SH-SY5Y (cell line): ENCODE measurements around the gene GCM1.

ENCODE experiments used
- GATA2 ChIP-seq: IDR thresholded peaks from 2 replicates; pipeline ENCODE4 v1.6.1; 2011; ENCODE audit warnings: mild to moderate bottlenecking, low read depth, low read length
- GATA3 ChIP-seq: IDR thresholded peaks from 2 replicates; pipeline ENCODE4 v1.6.1; 2011; ENCODE audit warnings: low read depth, mild to moderate bottlenecking, low read length, moderate library complexity

Gene GCM1

DNA sequence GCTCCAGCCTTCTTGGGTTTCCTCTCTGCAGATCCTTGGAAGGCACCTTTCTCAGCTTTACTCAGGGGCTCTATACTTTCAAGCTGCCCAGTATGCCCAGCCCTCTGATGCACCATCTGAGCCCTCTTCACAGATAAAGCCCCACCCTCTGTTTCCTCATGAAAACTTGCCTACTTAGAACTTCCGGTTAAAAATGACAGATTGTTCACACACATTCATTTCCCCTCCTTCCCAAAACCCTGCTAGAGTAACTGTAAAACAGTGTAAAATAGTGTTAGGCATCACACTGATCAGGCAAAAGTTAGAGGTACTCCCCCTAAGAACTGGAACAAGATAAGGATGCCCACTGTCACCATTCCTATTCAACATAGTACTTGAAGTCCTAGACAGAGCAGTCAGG lies 14.0 kb upstream of the GCM1 start:
- TF ChIP-seq GATA3 (no peak), GATA2 (no peak)

GRCh38 chr6:53161481-53162009 lies 12.9 kb upstream of the GCM1 start:
- TF ChIP-seq GATA2 (no peak), GATA3 (no peak)

DNA sequence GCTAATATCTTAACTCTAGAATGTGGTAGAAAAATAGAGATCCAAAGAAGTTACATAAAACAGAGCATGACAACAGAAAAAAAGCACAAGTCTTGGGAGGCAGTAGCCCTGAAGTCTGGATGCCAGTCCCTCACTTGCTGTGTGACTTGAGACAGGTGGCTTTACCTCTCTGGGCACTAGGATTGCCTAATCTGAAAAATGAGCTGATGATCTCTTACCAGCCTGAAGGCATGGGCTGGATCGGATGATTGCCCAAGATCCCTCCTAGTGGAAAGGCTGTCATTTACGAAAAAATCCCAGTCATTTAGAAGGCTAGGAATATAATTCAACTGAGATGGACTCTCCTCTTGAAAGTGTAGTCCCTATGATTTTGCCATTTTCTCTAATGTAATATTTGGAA lies 10.9 kb upstream of the GCM1 start:
- TF ChIP-seq GATA2, result no peak
- no peak for TF ChIP-seq GATA3

DNA sequence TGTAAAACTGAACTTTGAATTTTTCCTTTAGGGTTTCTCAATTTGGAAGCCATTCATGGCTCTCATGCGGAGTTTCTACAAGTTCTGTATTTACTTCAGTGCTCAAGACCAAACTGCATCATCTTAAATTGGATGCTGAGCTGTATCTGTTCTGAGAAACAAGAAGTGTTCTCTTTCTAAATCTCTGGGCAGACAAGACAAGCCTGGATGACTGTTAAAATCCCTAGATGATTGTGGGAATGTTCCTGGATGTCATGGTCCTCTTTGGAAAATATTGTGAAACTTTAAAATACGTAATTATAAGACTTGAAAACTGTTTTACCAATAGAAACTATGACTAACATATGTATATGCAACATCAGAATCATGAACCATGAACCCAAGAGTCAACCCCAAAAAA lies 6.2 kb upstream of the GCM1 start:
- TF ChIP-seq GATA3 (no peak), GATA2 (no peak)

GRCh38 chr6:53154071-53154470 lies 5.4 kb upstream of the GCM1 start:
- TF ChIP-seq GATA3 (no peak), GATA2 (no peak)

DNA sequence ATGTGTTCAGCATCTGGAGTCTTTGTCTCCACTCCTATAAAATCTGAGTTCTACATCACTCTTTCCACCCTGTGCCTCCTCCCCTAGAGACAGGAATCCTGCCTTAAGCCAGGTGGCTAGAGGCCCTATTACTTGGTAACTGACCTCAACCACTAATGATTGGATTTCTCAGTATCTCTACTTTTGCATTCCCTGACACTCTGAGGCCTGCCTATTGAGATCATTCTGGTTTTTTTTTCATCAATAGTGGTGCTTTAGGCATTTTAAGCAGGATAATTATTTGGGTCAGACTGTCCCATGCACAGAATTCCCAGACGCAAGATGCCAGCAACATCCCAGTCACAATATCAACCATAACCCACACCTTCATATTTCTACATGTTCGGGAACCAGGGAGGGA lies 3.9 kb upstream of the GCM1 start:
- no peak for TF ChIP-seq GATA2
- TF ChIP-seq GATA3, result no peak

DNA sequence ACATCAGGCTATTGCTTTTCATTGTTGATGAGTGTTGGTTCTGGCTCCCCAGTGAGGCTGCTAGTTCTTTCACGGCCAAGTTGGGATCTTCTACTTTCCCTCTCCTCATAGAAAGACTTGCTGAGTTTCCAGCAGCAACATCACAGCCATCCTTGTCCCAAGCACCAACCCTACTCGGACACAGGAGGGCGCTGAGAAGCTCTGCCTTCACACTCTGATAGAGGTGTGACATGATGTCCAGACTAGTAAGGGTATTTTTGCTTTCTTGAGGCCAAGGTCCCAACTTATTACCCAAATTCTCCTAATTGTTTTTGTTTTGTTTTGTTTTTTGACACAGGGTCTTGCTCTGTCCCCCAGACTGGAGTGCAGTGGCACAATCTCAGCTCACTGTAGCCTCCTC lies 3.0 kb upstream of the GCM1 start:
- TF ChIP-seq GATA2, result no peak
- TF ChIP-seq GATA3, result no peak

GRCh38 chr6:53144802-53145201 lies 3.8 kb downstream of the GCM1 start:
- no peak for TF ChIP-seq GATA2
- TF ChIP-seq GATA3, result no peak

- TF ChIP-seq GATA3 (no peak), GATA2 (no peak)
These were observed 4.9 kb downstream of the GCM1 start for GRCh38 chr6:53143710-53144109.

GRCh38 chr6:53142810-53143209 lies 5.8 kb downstream of the GCM1 start:
- TF ChIP-seq GATA2, result no peak
- no peak for TF ChIP-seq GATA3

- TF ChIP-seq GATA2 (no peak), GATA3 (no peak)
These were observed 8.7 kb downstream of the GCM1 start for GRCh38 chr6:53139841-53140413.

DNA sequence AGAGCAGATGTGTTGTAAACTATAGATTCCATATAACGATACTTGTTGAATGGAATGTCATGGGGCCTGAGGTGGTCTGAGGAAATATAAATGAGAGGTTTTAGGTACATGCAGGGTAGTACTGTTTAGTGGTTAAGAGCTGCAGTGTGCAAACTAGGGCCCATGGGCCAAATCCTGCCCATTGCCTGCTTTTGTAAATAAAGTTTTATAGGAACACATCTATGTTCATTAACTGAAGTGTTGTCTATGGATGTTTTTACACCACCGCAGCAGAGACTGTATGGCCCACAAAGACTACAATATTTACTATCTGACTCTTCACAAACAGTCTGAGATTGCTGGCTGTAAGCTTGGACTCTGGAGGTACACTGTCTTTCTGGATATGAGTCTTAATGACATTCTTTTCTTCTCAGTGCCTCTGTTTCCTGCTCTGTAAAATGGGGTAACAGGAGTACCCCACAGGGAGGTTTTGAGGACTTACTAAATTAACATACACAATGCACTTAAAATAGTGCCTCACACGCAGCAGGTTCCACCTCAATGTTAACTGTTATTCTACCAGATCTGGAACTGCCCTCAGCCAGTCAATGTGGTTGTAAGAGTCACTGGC lies 12.5 kb downstream of the GCM1 start:
- TF ChIP-seq GATA2, result no peak
- no peak for TF ChIP-seq GATA3

GRCh38 chr6:53134601-53135235 lies 13.9 kb downstream of the GCM1 start:
- TF ChIP-seq GATA2 (no peak), GATA3 (no peak)

GRCh38 chr6:53133961-53134360 lies 14.7 kb downstream of the GCM1 start:
- TF ChIP-seq GATA3 (no peak), GATA2 (no peak)

DNA sequence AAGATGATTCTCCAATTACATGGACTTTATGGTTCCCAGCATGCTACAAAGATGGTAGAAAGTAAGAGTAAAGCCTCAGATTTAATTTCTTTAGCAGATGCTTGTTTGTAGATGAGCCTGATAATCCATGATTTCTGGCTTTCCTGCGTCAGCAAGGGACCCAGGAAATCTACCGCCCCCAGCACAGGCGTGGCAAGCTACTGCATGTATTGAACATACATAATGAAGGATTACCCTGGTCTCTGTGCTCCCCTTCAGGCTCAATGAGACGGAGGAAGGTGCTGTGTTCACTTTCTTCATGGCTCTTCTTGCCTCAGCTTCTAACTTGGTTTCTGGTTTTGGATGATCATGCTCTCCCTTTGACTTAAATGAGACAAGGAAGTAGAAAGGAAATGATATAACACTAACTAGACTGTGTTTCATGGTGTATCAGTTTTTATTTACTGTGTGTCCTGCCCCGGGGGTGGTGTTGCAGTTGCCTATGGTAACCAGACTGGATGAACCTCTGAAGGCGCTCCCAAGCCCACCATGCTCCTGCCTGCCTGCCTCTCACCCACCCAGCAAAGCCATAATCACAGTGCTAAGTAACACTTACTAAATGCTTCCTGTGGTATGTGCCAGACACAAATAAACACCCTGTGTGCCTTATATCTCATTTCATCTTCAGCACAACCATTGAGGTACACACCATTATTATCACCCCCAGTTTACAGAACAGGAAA lies 17.9 kb downstream of the GCM1 start:
- no peak for TF ChIP-seq GATA2
- TF ChIP-seq GATA3, result no peak

DNA sequence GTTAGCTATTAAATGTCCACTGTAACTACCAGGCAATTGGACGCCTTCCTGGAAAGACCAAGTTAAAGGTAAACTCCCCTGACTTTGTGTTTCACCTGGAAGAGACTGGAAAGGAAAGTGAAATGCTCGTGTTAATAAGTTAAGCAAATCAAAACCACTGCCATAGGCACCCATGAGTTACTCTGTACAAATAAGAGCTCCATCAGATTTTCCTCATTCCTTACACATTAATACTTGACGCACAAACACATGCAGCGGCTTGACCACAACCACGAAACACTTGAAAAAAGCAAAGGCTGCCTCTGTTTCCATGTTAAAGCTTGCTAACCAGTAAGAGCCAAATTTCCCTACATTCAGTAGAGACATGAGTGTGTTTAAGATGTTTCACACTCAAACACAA lies 19.8 kb downstream of the GCM1 start:
- TF ChIP-seq GATA3, result no peak
- no peak for TF ChIP-seq GATA2

DNA sequence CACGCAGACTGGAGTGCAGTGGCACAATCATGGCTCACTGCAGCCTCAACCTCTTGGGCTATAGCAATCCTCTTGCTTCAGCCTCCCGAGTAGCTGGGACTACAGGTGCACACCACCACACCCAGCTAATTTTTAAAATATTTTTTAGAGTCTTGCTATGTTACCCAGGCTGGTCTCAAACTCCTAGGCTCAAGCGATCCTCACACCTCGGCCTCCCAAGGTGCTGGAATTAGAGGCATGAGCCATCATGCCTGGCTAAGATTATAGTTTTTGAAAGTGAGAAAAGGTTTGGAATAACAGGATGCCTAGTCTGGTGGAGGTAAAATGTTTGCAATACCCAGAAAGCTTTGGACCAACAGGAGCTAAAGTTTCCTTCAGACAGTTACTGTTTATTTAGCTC lies 23.4 kb downstream of the GCM1 start:
- TF ChIP-seq GATA3, result no peak
- no peak for TF ChIP-seq GATA2
